NT2/D1 (cell line): ENCODE results near the gene RNF40.

Experiments
- SUZ12 ChIP-seq: IDR thresholded peaks from 2 replicates; pipeline ENCODE4 v1.6.1; 2011; ENCODE audit not compliant: insufficient read length, insufficient read depth; ENCODE audit errors: extremely low read depth
- YY1 ChIP-seq: IDR thresholded peaks from 2 replicates; pipeline ENCODE4 v1.6.1; 2011; ENCODE audit not compliant: insufficient read length, insufficient read depth

DNA sequence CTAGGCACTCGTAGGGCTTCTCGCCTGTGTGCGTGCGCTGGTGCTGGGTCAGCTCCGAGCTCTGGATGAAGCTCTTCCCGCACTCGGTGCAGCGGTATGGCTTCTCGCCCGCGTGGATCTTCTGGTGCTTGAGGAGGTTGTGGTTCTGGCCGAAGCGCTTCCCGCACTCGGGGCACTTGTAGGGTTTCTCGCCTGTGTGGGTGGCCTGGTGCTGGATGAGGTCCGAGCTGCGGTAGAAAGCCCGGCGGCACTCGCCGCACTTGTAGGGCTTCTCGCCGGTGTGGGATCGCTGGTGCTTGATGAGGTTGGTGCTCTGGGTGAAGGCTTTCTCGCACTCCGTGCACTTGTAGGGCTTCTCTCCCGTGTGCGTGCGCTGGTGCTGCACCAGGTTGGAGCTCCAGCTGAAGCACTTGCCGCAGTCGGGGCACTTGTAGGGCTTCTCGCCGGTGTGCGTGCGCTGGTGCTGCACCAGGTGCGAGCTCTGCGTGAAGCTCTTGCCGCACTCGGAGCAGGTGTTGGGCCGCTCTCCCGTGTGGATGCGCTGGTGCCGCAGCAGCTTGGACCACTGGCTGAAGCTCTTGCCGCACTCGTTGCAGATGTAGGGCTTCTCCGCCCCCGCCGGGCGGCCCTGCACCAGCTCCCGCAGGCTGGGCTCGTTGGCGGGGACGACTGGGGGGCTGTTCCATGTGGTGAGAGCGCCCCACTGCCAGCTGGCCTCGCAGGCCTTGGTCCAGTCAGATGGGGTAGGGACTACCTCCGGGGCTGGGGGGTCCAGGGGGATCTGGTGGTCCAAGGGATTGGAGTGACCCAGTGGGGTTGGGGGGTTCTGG, 21.4 kb downstream of the RNF40 start:
- TF ChIP-seq SUZ12 (no peak), YY1 (no peak)
